IMR-90 (cell line): ENCODE measurements around the gene FBLN1. TPM values are rescaled to one million over a fixed set of nuclear protein-coding genes. Genes with fewer than 3 reads are reported as not detected.

Experiments
- ATAC-seq: fragments of 200-7000 bp; cut with Tn5 transposase; 2 replicates; pipeline ENCODE4 v1.9.1; 2020; ENCODE audit warnings: low read depth, mild to moderate bottlenecking, moderate library complexity
- BruUV-seq: library from RNA; stranded (reverse); fragments of 400-500 nt; replicated peaks from 2 replicates; lab custom pipeline; 2021; lab: Mats Ljungman, UMichigan
- CTCF ChIA-PET: fragments of 300-600 bp; formaldehyde crosslinking; extraction: SDS; loops from one replicate; lab custom pipeline; 2021; ENCODE audit warnings: antibody characterized with exemption; lab: Yijun Ruan, JAX
- POLR2A ChIA-PET: fragments of 300-600 bp; sonication (Branson Sonifier 250); formaldehyde crosslinking; loops from one replicate; lab custom pipeline; 2022; ENCODE audit warnings: antibody characterized with exemption; ENCODE audit not compliant: unreplicated experiment; lab: Charles Lee
- DNase-seq: peaks from one replicate; pipeline ENCODE4 v3.0.0; 2013
- H2AFZ ChIP-seq: replicated peaks from 2 replicates; pipeline ENCODE3; 2013; ENCODE audit warnings: low read length, mild to moderate bottlenecking; ENCODE audit not compliant: poor library complexity
- H2AK5ac ChIP-seq: 2 replicates; pipeline ENCODE4 v1.6.1; 2013; ENCODE audit warnings: low read depth, low read length, inconsistent platforms
- H2AK9ac ChIP-seq: replicated peaks from 2 replicates; pipeline ENCODE3; 2013; ENCODE audit warnings: mild to moderate bottlenecking, low read depth, low read length, moderate library complexity; ENCODE audit not compliant: poor library complexity
- H2BK120ac ChIP-seq: 2 replicates; pipeline ENCODE4 v1.6.1; 2013; ENCODE audit warnings: low read depth, low read length, inconsistent platforms
- H2BK15ac ChIP-seq: 3 replicates; pipeline ENCODE4 v1.6.1; 2013; ENCODE audit warnings: low read depth, low read length, inconsistent platforms
- H2BK20ac ChIP-seq: 2 replicates; pipeline ENCODE4 v1.6.1; 2013; ENCODE audit warnings: low read depth, mild to moderate bottlenecking, inconsistent platforms, low read length, moderate library complexity
- H2BK5ac ChIP-seq: 2 replicates; pipeline ENCODE4 v1.6.1; 2013; ENCODE audit warnings: mild to moderate bottlenecking, low read depth, low read length, inconsistent platforms; ENCODE audit not compliant: poor library complexity, severe bottlenecking
- H3K14ac ChIP-seq: replicated peaks from 2 replicates; pipeline ENCODE4 v1.6.1; 2013; ENCODE audit warnings: low read depth, low read length, inconsistent platforms
- H3K18ac ChIP-seq: 2 replicates; pipeline ENCODE4 v1.6.1; 2013; ENCODE audit warnings: low read depth, low read length, control low read depth
- H3K23ac ChIP-seq: 2 replicates; pipeline ENCODE4 v1.6.1; 2013; ENCODE audit warnings: low read depth, low read length, inconsistent platforms
- H3K27ac ChIP-seq: 2 replicates; pipeline ENCODE4 v1.5.1; 2013; ENCODE audit warnings: mild to moderate bottlenecking, control low read depth, low read length; ENCODE audit not compliant: insufficient read depth
- H3K27me3 ChIP-seq: 2 replicates; pipeline ENCODE4 v1.6.1; 2013; ENCODE audit warnings: low read length; ENCODE audit not compliant: control insufficient read depth, insufficient read depth
- H3K36me3 ChIP-seq: 2 replicates; pipeline ENCODE4 v1.6.1; 2013; ENCODE audit warnings: low read length, mixed read lengths; ENCODE audit not compliant: control insufficient read depth, insufficient read depth
- H3K4ac ChIP-seq: 2 replicates; pipeline ENCODE4 v1.6.1; 2013; ENCODE audit warnings: low read depth, low read length, inconsistent platforms
- H3K4me1 ChIP-seq: 2 replicates; pipeline ENCODE4 v1.6.1; 2013; ENCODE audit warnings: low read length, mixed read lengths; ENCODE audit not compliant: control insufficient read depth, insufficient read depth
- H3K4me2 ChIP-seq: 2 replicates; pipeline ENCODE4 v1.6.1; 2013; ENCODE audit warnings: low read depth, mild to moderate bottlenecking, control low read depth, low read length, moderate library complexity
- H3K4me3 ChIP-seq: 2 replicates; pipeline ENCODE4 v1.5.1; 2013; ENCODE audit warnings: low read depth, mild to moderate bottlenecking, control low read depth, low read length, moderate library complexity; ENCODE audit not compliant: insufficient read depth
- H3K56ac ChIP-seq: 2 replicates; pipeline ENCODE4 v1.6.1; 2013; ENCODE audit warnings: low read length, inconsistent platforms; ENCODE audit not compliant: insufficient read depth; ENCODE audit errors: extremely low read depth
- H3K79me1 ChIP-seq, 2 experiments: 2 replicates each; pipeline ENCODE4 v1.6.1; 2013; ENCODE audit warnings: low read length in 2 of 2, inconsistent platforms in 1 of 2, low read depth in 1 of 2
- H3K9ac ChIP-seq: 2 replicates; pipeline ENCODE4 v1.6.1; 2013; ENCODE audit warnings: low read depth, low read length, control low read depth
- H3K9me1 ChIP-seq: 2 replicates; pipeline ENCODE4 v1.6.1; 2013; ENCODE audit warnings: low read length, inconsistent platforms; ENCODE audit not compliant: insufficient read depth
- H3K9me3 ChIP-seq: 2 replicates; pipeline ENCODE4 v1.6.1; 2013; ENCODE audit warnings: low read length; ENCODE audit not compliant: control insufficient read depth, insufficient read depth
- H4K20me1 ChIP-seq: 2 replicates; pipeline ENCODE4 v1.6.1; 2013; ENCODE audit warnings: low read length, inconsistent platforms; ENCODE audit not compliant: insufficient read depth
- H4K5ac ChIP-seq: 2 replicates; pipeline ENCODE4 v1.6.1; 2013; ENCODE audit warnings: mild to moderate bottlenecking, low read depth, low read length, control low read depth
- H4K8ac ChIP-seq, 2 experiments: 2 replicates each; pipeline ENCODE4 v1.6.1; 2013; ENCODE audit warnings: low read depth in 2 of 2, low read length in 2 of 2, control low read depth in 1 of 2, inconsistent platforms in 1 of 2
- H4K91ac ChIP-seq: 2 replicates; pipeline ENCODE4 v1.6.1; 2013; ENCODE audit warnings: low read depth, low read length, inconsistent platforms; ENCODE audit not compliant: insufficient read depth
- WGBS, 2 experiments: methylation state at CpG; one replicate each; pipeline versions ENCODE4 v1.1.5 to v1.1.7; 2013; ENCODE audit warnings: missing lambda C conversion rate in 2 of 2; ENCODE audit not compliant: insufficient read length in 1 of 2; ENCODE audit errors: extremely low coverage in 2 of 2; 5-methylcytosine and 5-hydroxymethylcytosine counted together
- dilution Hi-C: fragments of 300-500 bp; cut with HindIII; formaldehyde crosslinking; loops from one replicate; pipeline ENCODE4 v1.14.3; 2018; ENCODE audit warnings: low sequenced_read_pairs; ENCODE audit not compliant: unreplicated experiment
- in situ Hi-C: fragments of 300-500 bp; cut with MboI; formaldehyde crosslinking; loops from 3 replicates; pipeline ENCODE4 v1.14.3; 2019; ENCODE audit warnings: low sequenced_read_pairs, inconsistent platforms, mixed read lengths
- intact Hi-C: fragments of 100-400 bp; cut with micrococcal nuclease; formaldehyde crosslinking; loops from 2 replicates; pipeline ENCODE4 v1.10.0; 2022
- polyA plus RNA-seq, 3 experiments: library from polyadenylated mRNA; depleted of rRNA; stranded (reverse); fragments of >200 nt; gene quantifications; 2 replicates each; pipeline ENCODE4 v1.2.3, GENCODE V29; 2012; ENCODE audit warnings: low replicate concordance in 1 of 3
- total RNA-seq: library from RNA; depleted of rRNA; stranded (reverse); fragments of >200 nt; gene quantifications from 2 replicates; pipeline ENCODE4 v1.2.3, GENCODE V29; 2012
- TF ChIP-seq, protein P1 (sequence below): fragments of 150-350 bp; IDR thresholded peaks from 2 replicates; pipeline ENCODE4 v1.6.1; 2016; ENCODE audit warnings: low read depth, mild to moderate bottlenecking, low read length, moderate library complexity, borderline replicate concordance

FBLN1 gene
- total and polyA plus RNA-seq, 2 of the 4 experiments (the other 2 are of a cell fraction): 11.3 to 87.9 TPM

DNA sequence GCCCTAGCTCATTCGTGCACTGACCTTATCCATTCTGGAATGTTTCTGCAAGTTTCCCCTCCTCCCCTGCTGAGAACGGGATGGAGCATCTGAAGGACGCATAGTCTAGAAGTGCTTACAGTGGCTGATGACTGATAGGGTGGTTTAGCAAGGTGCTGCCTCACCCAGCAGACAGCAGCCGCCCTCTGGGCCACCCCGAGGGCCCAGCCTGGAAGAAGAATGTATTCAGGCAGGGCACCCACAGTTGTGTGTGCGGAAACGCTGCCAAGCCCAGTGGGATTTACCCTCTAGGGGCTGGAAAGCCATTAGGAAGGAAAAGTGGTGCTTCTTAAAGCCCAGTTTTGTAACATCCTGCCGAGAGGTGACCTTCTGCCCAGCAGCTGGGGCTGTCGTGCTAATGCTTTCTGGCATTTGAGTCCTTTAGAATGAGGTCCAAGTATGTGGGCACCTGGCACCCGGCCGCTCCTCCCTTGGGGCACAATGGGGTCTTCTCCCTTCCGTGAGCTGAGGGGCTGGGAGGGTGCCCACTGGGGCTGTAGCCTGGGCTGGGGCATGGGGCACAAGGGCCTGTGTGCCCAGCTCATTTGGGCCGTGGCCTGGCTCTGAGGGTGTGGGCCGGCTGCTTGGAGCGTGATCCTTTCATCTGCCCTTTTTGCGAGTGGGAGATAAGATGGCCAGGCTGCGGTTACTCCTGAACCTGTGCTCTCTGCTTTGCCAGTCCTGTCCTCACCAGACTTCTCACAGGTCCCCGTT is 14.4 kb downstream of the FBLN1 start:
- Histone ChIP-seq H3K4me1 (peaks cover 28% of the 10 kb centered on the region), H3K14ac (peak overlapping the region; percentile 76; the same call in 1 of the 2 replicates), H3K36me3 (peaks cover 66% of the 10 kb centered on the region; the same call in 1 of the 2 replicates), H3K4ac (peak overlapping the region; percentile 46), H3K9ac (no peak overlapping the region), H4K20me1 (peaks cover 53% of the 10 kb centered on the region), H4K91ac (no peak overlapping the region; the same call in 1 of the 2 replicates), H2AK9ac (peak overlapping the region; percentile 60), H3K18ac (no peak overlapping the region; the same call in 1 of the 2 replicates), H2AFZ (peak overlapping the region; percentile 52), H3K4me3 (no peak overlapping the region), H2AK5ac (peak overlapping the region; percentile 18; the same call in 1 of the 2 replicates), H2BK120ac (peak overlapping the region; percentile 58), H3K27ac (no peak overlapping the region), H2BK15ac (no peak overlapping the region), H3K9me1 (peaks cover 26% of the 10 kb centered on the region), H3K79me1 (peaks cover 14 to 80% of the 10 kb centered on the region in 2 experiments), H2BK20ac (peak overlapping the region; percentile 40; the same call in 1 of the 2 replicates), H4K8ac (peak overlapping the region in 1 of 2 experiments; percentile 25; a peak in 1 of 4 replicates), H3K9me3 (no peaks in the 10 kb centered on the region), H2BK5ac (no peak overlapping the region), H3K4me2 (0 out of 2 replicates have a peak overlapping the region, but pooled peaks have one; percentile 10), H3K23ac (peak overlapping the region; percentile 44; the same call in 1 of the 2 replicates), H4K5ac (no peak overlapping the region), H3K56ac (no peak overlapping the region), H3K27me3 (no peaks in the 10 kb centered on the region)
- WGBS, 2 experiments: 63% methylated on average over 10 of the region's 18 CpGs; no CpG with 5 or more reads in 1 of the 2 experiments
- ChIA-PET POLR2A (no interaction called here), CTCF (no interaction called here)
- DNase-seq (peak; percentile 62), ATAC-seq (peak; percentile 50)
- in situ Hi-C loops (no loop called here), dilution Hi-C loops (no loop called here), intact Hi-C loops (no loop called here)
- BruUV-seq: no TSS peak
- TF ChIP-seq, protein P1, sequence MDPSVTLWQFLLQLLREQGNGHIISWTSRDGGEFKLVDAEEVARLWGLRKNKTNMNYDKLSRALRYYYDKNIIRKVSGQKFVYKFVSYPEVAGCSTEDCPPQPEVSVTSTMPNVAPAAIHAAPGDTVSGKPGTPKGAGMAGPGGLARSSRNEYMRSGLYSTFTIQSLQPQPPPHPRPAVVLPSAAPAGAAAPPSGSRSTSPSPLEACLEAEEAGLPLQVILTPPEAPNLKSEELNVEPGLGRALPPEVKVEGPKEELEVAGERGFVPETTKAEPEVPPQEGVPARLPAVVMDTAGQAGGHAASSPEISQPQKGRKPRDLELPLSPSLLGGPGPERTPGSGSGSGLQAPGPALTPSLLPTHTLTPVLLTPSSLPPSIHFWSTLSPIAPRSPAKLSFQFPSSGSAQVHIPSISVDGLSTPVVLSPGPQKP: no peak
